PC-9 (cell line): Measurements from ENCODE around the gene FCGR2B.

Source experiments
- CTCF ChIP-seq: fragments of 200-600 bp; sonication (generic); conservative IDR thresholded peaks from 2 replicates; pipeline ENCODE4 v1.6.1; 2017; ENCODE audit warnings: mixed run types, antibody characterized with exemption, mild to moderate bottlenecking, moderate library complexity
- EZH2 ChIP-seq: fragments of 200-600 bp; sonication (generic); IDR thresholded peaks from 2 replicates; pipeline ENCODE4 v1.8.0; 2017; ENCODE audit warnings: antibody characterized with exemption, low read depth

GRCh38 chr1:161723459-161724141 lies 60.7 kb downstream of the FCGR2B start:
- no peak for TF ChIP-seq CTCF
- no peak for TF ChIP-seq EZH2
